OCI-LY7 (cell line): Measurements from ENCODE around the gene SPON1.

ENCODE experiments used
- CTCF ChIP-seq: fragments of 200-600 bp; sonication (generic); conservative IDR thresholded peaks from 2 replicates; pipeline ENCODE4 v1.5.1; 2014; ENCODE audit warnings: mild to moderate bottlenecking, antibody characterized with exemption, low read length, moderate library complexity, mixed read lengths
- EZH2phosphoT487 ChIP-seq: fragments of 200-600 bp; sonication (generic); IDR thresholded peaks from 2 replicates; pipeline ENCODE4 v1.6.1; 2018; ENCODE audit warnings: low read depth, borderline replicate concordance, mild to moderate bottlenecking, mixed run types, antibody characterized with exemption, low read length, moderate library complexity, mixed read lengths

- TF ChIP-seq CTCF (no peak), EZH2phosphoT487 (no peak)
Observed at GRCh38 chr11:14228356-14228755, 265.8 kb downstream of the SPON1 start.
